Stimulated activated CD8-positive, alpha-beta memory T cell treated with anti-CD3 and anti-CD28 coated beads, Interleukin-4, amount 100 ng/mL, for 24 hours (primary cell): ENCODE measurements around the gene PIAS1.
A peak's percentile ranks its signal among the peaks of the same experiment; 100 is the strongest.
"Not testable (repeated sequence)": the region's sequence is repeated elsewhere in the genome, so short reads cannot be mapped to it uniquely, and the experiment has no call there.

Experiments
- DNase-seq: peaks from one replicate; pipeline ENCODE4 v3.0.0-alpha.2; 2020; ENCODE audit warnings: low read depth

The PIAS1 gene

DNA sequence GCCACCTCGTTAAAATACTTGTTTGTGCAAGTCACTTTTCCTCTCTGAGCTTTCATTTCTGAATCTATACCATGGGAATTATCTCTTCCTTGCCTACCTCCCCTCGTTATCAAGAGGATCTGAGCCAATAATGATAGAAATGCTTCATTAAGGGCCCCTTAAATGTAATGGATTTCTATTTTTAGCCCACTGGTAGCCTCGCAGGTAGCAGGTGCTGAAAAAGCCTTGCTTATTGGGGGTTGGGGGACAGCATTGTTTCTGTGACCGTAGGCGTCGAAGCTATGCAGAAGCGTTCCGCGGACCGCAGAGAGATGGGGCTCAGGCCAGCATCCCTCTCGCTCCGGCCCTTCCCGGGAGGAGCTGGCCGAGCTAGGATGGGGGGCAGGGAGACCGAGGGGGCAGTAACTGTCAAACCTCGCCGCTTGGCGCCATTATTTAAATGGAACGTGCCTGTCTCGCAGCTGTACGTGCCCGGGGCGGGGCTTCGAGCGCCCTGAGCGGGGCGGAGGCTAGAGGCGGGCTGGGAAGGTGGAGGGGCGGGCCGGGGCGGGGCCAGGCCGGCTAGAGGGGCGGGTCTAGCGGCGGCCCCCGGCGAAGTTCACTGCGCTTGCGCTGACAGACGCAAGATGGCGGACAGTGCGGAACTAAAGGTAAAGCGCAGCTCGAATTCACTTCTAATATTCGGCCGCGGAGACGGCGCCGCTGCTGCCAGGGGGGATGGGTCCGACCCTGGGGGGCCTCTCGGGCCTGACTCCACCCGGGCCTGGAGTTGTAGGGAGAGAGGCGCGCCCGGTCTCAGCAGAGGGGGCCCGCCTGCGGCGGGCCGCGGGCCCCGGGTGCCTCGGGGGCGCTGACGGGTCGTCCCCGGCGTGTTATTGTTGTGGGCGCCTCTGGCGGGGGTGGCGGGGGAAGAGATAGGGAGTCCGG lies at the start of gene PIAS1:
Gene PIAS1 (plus strand): TSS at position 615 of the 927 bp plus-strand sequence. CDS start 12 bp downstream, at position 627.
- DNase-seq: peak; percentile 92

DNA sequence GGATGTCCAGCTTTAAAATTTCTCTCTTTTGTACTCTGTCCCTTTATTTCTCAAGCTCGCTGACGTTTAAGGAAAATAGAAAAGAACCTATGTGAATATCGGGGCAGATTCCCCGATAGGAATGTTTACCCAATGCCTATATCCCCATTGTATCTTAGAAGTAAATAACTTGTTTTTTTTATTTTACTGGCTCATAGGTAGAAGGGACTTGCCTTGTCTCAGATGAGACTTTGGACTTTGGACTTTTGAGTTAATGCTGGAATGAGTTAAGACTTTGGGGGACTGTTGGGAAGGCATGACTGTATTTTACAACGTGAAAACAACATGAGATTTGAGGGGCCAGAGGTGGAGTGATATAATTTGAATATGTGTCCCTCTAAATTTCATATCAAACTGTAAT lies 46.5 kb upstream of the PIAS1 start:
- DNase-seq: not testable (repeated sequence)

DNA sequence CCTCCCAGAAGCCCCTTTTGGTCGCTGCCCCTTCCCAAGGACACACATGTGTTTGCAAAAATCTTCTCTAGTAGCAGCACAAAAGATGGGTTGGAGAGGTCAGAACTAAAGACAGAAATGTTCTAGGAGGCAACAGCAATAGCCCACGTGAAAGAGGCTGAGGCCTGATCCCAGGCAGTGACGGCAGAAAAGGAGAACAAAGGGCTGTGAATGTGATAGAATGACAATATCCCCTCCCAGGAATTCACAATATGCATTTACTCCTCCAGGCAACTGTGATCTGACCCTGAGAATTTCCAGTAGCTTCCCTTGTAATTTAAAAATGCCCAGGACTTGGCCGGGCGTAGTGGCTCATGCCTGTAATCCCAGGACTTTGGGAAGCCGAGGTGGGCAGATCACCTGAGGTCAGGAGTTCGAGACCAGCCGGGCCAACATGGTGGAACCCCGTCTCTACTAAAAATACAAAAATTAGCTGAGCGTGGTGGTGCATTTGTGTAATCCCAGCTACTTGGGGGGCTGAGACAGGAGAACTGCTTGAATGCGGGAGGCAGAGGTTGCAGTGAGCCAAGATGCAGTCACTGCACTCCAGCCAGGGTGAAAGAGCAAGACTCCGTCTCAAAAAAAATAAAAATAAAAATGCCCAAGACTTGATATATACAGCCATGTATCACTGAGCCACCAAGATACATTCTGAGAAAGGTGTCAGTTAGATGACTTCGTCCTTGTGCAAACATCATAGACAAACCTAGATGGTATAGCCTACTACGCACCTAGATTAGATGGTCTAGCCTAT lies 43.6 kb upstream of the PIAS1 start:
- DNase-seq: no peak

DNA sequence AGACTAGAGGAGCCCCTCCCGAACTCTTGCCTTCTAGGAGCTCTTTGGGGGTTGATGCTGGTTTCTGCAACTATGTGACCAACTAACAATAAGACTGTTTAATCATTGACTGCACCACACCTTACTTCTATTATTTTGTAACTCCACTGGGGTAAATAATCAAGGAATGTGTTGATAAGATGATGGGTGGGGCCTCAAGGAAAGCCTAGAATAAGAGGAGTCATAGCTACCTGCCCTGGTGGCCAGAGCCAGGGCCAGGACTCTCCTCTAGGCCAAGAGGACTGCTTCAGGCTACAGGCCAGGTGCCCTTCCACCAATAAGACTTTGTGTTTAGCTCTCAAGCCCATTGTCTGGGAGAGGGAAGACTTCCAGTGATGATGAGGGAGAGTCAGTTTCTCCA lies 41.2 kb upstream of the PIAS1 start:
- DNase-seq: no peak

DNA sequence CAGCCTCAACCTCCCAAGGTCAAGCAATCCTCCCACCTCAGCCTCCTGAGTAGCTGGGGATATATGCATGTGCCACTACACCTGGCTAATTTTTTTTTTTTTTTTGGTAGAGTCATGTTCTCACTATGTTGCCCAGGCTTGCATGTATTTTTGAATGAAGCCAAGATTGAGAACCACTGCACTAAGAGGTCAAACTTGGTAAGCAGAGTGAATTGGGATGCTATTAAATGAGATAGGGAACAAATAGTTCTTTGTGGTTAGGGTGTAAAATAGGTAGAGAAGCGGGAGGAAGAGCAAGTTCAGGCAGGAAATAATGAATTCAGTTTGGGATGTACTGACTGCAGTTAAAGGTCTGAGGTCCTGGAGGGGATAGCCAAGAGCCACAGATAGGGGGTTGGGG lies 39.9 kb upstream of the PIAS1 start:
- no peak for DNase-seq

DNA sequence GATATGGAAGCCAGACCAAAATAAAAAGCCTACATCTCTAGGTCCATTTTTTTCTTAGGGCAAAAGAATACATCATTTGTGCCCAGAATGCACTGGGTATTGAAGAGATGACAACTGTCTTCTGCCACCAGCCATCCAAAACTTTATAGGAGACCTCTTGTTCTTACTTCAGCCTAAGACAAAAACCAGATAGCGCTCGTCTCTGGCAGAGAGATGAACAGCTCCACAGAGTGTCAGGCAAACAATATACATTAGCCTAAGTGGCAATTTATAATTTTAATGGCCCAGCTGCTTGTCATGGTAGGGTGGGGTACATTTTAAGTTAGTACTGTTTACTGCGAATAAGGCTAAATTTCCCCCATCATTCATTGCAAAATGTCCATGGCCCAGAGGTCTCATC lies 38.9 kb upstream of the PIAS1 start:
- DNase-seq: no peak

DNA sequence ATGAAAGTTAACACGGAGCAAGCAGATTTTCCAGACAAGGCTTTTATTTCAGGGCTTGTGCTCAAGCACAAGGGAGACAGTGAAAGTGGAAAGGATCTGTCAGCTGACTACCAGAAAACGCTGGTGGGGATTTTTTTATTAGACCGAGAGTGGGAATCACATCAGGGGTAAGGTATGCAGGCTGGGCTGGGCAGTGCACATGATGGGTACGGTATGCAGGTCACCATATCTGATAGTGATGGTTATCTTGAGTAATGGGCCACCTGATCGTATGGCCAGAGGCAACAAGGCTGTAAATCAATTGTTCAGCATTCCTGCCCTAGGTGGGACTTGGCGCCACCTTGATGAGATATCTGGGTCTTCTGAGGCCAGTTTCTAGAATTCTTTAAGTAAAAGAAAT lies 36.9 kb upstream of the PIAS1 start:
- no peak for DNase-seq

DNA sequence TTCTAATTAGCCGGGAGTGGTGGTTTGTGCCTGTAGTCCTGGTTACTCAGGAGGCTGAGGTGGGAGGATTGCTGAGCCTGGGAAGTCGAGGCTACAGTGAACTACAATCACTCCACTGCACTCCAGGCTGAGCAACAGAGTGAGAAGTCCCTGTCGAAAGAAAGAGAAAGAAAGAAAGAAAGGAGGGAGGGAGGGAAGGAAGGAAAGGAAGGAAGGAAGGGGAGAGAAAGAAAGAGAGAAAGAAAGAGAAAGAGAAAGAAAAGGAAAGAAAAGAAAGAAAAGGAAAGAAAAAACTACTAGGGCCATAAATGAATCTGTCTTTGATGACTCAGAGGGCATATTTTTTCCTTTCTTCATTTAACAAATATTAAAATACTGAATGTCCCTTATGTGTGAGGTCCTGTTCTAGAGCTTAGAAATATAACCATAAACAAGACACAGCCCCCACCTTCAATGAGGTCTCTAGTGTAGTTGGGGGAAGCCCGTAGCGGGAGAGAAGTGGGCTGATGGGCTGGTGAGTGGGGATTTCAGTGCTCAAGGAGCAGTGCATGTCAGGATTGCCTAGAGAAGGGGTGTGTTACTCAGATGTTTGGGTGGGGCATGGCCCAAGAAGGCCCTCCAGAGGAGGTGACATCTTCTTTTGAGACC lies 35.2 kb upstream of the PIAS1 start:
- no peak for DNase-seq

DNA sequence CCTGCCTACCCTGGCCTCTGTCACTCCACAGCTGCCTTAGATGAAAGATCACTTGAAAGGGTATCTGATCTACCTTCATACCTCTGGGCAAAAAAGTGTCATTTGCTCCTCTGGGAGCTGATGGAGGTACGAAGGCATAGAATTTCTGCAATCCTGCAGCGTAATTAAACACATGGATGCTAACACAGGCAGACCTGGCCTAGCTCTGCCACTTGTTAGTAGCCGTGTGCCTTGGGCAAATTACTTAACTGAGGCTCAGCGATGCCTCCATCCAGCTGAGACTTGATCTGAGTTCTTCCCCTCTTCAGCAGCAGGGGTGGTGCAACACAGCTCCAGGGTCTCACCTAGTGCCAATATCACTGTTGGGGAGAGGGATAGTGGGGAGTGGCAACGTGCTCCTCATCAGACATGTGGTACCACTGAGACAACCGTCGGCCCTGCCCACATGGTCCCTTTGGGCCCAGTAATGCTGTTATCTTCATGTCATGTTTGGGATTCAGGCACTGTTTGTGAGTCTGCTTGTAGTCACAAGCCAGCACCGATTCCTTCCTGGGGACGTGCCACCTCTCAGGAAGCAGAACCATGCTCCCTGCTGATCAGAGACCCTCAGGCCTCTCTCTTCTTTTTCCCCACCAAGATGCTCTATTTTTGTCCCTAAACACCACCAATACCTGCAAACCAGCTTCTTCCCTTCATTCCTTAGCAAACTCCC lies 34.1 kb upstream of the PIAS1 start:
- no peak for DNase-seq

DNA sequence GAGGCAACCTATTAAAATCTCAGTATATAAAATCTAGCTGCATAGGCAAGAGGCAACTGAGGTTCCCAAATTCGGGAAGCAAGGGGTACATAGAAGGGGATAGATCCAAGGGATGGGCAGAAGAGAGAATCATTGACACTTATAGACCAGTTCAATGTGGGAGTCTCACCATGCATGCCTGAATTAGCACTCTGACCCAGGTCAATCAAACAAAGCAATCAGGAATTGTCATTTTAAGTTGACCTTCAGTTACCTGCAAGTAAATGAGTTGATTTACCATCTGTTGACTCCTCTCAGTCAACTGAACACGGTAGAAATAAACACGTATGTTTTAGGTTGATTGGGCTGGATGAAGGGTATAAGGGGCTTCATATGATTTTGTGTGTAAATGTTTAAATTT lies 33.4 kb upstream of the PIAS1 start:
- DNase-seq: no peak

DNA sequence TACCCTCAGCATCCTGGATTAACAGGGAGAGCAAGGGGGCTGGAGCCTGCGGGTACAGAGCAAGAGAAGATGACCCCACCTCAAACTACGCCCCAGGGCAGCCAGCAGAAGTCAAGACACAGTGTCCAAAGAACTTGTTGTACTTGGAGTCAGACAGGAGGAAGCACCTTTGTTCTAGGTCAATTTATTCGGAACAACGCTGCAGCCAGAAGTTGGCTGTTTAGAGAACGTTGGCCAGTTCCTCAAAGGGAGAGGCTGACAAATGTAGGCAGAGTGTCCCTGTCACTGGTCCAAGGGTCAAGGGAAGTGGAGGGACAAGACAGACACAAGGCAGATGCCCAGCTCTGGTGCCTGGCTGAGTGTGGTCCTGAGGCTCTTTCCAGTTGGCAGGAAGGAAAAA lies 32.1 kb upstream of the PIAS1 start:
- DNase-seq: no peak

DNA sequence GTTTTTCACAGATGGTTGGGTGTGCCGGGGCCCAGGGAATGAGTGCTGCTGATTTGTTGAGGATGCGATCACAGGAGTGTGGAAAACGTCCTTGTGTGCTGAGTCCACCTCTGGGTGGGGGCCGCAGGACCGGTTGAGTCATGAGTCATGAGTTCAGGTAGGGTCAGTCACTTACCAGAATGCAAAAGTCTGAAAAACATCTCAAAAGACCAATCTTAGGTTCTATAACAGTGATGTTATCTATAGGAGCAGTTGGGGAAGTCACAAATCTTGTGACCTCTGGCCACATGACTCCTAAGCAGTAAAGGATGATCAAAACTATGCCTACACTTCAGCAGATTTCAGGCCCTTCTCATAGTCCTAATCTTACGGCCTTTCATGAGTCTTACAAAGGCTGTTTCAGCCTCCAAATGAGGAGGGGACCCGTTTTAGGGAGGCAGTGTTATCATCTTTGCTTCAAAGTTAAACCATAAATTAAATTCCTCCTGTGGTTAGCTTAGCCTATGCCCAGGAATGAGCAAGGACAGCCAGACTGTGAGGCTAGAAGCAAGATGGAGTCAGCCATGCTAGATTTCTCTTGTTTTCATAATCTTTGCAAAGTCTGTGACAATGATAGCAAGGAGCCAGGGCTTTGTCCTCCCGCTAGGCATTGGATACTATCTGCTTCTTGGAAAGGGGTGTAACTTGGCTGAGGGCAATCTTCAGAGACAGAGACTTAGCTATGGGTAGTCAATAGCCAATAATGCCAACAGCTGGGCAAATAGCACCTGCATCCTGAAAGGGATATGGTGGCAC lies 30.6 kb upstream of the PIAS1 start:
- no peak for DNase-seq

DNA sequence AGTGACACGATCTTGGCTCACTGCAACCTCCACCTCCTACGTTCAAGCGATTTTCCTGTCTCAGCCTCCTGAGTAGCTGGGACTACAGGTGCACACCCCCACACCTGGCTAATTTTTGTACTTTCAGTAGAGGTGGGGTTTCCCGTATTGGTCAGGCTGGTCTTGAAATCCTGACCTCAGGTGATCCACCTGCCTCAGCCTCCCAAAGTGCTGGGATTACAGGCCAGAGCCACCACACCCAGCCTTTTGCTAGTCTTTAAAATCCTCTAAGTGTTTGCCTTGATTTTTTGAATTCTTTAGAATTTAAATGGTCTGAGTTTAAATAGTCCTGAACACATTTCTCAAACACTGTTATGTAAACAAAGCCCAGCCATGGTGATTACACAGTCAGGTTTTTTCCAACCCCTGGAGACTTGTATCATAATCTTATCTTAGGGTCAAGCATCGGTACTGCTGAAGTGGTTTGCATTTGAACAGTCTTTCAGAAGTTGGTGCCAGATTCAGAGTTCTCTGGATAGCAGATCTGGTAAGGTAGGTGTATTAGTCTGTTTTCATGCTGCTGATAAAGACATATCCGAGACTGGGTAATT lies 28.2 kb upstream of the PIAS1 start:
- no peak for DNase-seq

DNA sequence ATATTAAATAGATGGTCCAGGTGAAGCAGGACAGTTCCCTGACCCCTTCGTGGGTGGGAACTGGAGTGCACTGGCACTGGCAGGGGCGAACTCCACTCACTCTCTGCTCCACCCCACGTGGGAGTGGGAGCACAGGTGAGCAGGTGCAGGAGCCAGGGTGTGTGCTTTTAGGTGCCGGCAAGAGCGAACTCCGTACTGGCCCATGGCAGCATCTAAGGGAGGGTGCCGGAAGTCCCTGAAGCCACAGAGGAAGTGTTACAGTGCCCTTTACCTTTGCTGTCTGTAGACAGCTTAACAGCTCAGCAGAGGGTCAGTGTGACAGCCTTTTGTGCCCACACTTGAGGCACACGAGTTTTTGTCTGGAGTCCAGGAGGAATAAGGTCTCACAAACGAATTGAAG lies 26.7 kb upstream of the PIAS1 start:
- DNase-seq: no peak

DNA sequence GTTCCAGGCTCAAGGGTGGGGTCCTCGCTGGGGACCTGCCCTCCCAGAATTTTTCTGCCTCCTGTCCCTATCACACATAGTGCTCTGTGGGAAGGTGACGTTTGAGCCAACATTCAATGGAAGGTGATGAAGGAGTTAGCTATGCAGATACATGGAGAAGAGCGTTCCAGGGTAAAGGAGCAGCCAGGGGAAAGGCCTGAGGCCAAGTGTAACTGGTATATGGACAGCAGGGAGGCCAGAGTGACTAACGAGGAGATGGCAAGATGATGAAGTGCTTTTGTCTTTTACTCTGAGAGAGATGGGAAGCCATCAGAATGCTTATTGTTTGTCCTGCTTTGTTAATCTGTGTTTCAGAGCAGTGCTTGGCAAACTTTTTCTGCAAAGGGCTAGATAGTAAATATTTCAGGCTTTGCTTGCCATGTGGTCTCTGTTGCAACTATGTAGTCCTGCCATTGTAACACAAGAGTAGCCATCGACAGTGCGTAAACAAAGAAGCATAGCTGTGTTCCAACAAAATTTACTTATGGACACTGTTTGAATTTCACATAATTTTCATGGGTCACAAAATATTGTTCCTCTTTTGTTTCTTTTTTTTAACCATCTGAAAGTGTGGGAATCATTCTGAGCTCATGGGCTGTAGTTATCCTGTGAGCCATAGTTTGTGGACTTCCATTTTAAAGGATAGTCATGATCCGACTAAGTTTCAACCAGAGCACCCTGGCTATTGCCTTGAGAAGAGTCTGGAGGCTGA lies 25.8 kb upstream of the PIAS1 start:
- no peak for DNase-seq

DNA sequence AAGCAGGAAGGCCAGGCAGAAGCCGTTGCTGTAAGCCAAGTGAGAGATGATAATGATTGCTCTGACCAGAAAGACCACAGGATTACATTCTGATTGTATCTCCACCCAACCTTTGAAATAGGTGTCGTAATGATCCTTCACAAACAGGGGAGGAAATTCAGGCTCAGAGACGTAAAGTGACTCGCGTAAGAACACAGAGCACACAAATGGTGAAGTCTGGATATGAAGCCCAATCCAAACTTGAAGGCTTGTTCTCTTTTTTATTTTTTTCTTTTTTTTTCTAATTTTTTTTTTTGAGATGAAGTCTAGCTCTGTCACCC lies 25.3 kb upstream of the PIAS1 start:
- no peak for DNase-seq

DNA sequence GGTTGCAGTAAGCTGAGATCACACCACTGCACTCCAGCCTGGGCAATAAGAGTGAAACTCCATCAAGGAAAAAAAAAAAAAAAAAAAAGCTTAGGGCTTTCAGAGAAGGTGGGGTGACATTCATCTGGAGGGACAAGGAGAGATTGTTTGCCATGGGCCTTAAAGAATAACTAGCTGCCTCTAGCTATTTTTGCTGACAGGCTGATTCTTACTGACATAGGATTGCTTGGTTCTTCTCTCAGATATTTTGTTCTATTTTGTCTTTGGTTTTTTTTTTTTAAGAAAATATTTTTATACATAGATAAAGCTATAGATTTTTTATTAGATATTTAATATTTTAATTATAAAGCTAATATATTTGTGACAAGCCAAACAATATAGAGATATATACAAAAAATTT lies 24.2 kb upstream of the PIAS1 start:
- no peak for DNase-seq

DNA sequence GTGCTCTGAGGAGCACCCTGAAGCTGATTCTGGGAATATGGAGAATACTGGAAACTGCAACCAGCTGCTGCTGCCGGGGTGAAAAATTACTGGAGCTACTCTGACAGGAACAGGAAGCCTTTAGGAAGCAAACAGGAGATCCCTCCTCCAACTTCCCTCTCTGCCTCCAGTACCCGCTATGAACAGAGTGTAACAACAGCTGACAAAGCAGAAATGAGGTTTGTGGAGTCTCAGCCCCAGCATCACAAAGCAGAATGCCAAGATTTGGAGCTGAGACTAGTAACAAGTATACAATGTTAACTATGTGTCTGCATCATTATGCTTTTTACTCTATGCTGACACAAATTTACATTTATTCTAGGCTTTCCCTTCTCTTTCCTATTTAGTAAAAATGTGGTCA lies 22.7 kb upstream of the PIAS1 start:
- DNase-seq: no peak

DNA sequence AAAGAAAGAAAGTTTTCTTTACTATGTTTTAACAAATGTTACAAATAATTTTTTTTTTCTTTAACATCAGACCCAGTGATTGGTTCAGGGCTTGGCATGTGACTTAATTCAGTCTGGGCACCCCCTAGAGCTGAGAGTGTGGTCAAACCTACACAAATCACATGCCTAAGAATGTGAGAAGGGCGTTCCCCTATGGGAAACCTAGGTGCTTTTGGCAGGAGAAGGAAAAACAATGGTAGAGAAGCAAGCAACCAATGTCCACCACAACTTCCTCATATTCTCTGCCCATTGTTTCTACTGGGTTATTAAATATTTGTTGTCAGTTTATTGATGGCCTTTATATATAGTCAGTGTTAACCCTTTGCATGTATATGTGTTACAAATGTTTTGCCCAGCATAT lies 21.4 kb upstream of the PIAS1 start:
- DNase-seq: no peak

DNA sequence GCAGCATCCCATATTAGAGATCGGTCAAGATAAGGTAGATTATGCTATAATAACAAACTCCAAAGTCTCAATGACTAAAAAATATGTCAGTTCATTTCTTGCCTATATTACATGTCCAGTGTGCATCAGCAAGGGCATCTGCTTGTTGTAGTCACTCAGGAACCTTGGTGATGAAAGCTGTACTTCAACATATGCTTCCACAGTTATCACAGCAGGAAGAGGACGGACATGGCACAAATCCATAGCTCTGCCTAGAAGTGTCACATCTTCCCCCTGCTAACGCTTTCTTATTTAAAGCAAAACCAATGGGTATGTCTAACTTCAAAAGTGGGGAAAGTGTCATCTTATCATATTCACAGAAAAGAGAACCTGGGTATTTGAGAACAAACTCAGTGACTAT lies 20.0 kb upstream of the PIAS1 start:
- DNase-seq: no peak
